Stimulated activated CD8-positive, alpha-beta memory T cell treated with anti-CD3 and anti-CD28 coated beads, Interleukin-4, amount 100 ng/mL, for 4 hours (primary cell): Measurements from ENCODE around the gene TCL1B.
"Not testable (repeated sequence)": the region's sequence is repeated elsewhere in the genome, so short reads cannot be mapped to it uniquely, and the experiment has no call there.

ENCODE experiments used
- DNase-seq, 2 donors: peaks; one replicate each; pipeline ENCODE4 v3.0.0-alpha.2; 2020; ENCODE audit warnings: low read depth in 2 of 2, low spot score in 1 of 2

TCL1B gene

DNA sequence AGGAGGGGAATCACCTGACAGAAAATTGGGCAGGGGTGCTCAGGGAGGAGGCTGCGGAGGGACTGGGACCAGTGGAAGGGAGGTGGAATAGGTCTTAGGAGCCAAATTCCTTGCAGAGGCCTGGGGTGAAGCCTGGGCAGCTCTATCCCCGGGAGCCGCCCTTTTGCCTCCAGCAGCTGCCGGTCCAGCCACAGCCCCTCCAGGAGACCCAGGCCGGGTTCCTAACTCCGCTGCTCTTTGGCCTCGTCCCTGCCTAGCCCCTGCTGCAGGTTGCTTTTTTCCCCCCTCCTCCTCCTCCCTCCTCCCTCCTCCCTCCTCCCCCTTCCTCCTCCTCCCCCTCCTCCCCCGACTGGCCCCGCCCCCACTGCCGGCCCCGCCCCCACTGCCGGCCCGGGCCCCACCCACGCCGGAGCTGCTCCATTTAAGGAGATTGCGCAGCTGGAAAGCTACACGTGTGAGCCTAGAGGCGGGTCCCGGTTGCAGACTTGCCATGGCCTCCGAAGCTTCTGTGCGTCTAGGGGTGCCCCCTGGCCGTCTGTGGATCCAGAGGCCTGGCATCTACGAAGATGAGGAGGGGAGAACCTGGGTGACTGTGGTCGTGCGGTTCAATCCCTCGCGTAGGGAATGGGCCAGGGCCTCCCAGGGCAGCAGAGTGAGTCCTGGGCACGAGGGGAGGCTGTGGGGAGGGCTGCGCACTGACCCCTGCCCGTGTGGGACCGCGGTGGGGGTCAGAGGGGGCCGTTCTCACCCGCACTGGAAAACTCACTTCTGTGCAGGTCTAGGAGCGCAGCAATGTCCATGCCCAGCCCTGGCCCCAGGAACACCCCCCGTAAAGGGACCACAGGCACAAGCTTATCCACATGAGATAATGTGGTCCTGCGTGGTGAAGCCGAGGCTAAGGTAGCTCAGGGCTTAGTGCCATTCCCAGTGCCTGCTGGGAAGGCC lies at the start of gene TCL1B:
TCL1B (plus strand) TSS at position 449 of the 945 bp plus-strand sequence; CDS start at position 491, 42 bp downstream.
- DNase-seq = no peak

- DNase-seq = no peak
Measured at GRCh38 chr14:95644981-95645380, 41.2 kb upstream of the TCL1B start.

GRCh38 chr14:95645389-95645996 lies 40.7 kb upstream of the TCL1B start:
- DNase-seq = no peak

- DNase-seq = no peak
Measured at GRCh38 chr14:95647926-95648325, 38.3 kb upstream of the TCL1B start.

DNA sequence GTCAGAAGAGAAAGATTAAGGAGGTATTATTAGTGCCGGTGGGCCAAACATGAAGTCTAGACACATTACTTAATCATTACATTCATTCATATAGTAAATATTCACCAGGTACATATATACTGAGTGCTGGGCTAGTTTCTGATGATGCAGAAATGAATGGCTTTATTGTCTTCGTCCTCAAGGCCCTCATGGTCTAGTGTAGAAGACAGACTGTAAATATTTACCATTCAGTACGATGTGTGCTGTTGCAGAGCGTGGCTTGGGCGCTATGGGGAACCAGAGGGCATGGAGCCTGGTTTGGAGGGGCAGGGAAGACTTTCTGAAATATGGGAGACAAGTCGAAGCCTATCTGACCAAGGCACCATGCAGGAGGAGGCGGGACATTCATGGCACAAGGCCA lies 37.0 kb upstream of the TCL1B start:
- DNase-seq = no peak

- DNase-seq = no peak
Measured at GRCh38 chr14:95651028-95651427, 35.2 kb upstream of the TCL1B start.

DNA sequence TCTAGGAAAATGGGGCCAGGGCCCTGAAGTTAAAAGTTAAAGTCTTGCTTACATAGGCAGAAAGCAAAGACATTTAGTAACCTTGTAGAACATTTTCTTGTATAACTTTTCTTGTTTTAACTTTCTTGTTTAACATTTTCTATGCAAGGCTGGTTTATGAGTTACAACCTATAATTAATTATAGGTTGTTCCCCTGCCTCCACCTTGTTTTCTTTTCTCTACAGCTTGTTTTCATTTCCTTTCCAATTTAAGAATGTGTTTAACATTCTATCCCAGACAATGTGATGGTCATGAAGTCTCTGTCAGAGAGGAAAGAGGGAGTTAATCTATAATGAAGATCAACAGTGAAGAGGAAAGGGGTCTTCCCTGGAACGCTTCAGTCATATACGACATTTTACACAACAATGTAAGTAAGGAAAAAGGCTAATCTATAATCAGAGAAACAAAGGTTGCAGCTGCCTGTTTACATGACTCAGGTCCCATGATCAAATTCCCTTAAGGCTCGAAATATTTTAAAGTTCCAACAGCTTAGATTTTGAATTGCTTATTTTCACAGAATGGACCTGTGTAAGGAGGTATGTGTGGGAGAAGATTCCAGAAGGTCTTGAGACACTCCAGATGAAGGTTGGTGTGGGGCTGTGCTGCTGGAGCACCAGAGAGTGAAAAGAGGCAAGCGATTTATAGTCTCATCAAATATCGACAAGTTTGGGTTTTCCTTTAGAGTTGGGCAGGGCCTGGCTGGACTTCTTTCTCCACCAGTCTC lies 34.2 kb upstream of the TCL1B start:
- DNase-seq = no peak

GRCh38 chr14:95652690-95653089 lies 33.5 kb upstream of the TCL1B start:
- no peak for DNase-seq

DNA sequence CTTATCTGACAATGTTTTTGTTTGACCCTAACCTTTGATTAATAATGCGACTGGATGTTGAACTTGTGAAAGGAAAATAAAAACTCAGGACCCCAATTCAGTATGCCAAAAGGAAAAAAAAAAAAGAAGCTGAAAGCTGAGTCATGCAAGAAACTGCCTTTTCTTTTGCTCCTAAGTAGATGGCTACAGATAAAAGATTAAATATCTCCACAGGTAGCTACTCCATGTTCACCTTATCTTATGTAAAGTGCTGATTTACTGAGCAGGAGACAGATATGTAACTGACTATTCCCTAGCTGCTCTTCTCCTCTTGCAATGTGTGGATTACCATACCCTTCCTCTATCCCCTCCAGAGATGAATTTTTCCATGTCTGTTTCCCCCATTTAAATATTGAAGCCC lies 30.8 kb upstream of the TCL1B start:
- no peak for DNase-seq

DNA sequence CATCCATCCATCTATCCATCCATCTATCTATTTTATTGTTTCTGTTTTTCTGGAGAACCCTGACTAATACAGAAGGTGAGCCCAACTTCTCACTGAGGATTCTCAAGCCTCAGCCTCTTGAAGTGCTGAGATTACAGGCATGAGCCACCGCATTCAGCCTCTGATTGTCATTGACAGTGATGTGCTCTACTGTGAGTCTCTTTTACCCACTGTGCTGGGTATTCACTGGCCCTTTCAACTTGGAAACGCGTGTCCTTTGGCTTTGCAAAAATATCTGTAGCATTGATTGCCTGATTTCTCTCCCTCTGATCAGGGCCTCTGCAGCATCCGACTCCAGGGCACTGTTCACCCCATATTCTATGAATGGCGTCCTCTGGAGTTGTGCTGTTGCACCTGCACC lies 29.6 kb upstream of the TCL1B start:
- DNase-seq = no peak

- DNase-seq = no peak
Measured at GRCh38 chr14:95657454-95657853, 28.8 kb upstream of the TCL1B start.

GRCh38 chr14:95659293-95659989 lies 26.8 kb upstream of the TCL1B start:
- no peak for DNase-seq

DNA sequence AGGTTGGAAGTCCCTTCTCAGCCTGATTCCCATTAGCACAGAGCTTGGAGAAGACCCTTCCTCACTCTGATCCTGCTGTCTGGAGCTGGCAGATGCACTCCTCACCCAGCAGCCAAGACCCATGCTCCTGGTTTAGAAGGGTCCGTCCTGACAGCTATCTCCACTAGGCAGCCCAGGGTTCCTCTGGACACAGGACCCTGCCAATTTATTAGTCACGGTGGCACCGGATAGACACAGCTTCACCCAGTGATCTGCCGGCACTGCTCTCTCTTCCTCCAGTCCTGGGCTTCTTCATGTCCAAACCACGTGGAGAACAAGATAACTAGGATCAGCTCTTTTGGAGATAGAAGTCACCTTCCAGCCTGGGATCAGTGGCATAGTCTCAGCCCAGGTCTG lies 26.2 kb upstream of the TCL1B start:
- no peak for DNase-seq

GRCh38 chr14:95660651-95661515 lies 25.3 kb upstream of the TCL1B start:
- no peak for DNase-seq

- no peak for DNase-seq
Measured at GRCh38 chr14:95662376-95663186, 23.6 kb upstream of the TCL1B start.

- no peak for DNase-seq
Measured at GRCh38 chr14:95663226-95663797, 22.9 kb upstream of the TCL1B start.

GRCh38 chr14:95664066-95664465 lies 22.2 kb upstream of the TCL1B start:
- DNase-seq = no peak

DNA sequence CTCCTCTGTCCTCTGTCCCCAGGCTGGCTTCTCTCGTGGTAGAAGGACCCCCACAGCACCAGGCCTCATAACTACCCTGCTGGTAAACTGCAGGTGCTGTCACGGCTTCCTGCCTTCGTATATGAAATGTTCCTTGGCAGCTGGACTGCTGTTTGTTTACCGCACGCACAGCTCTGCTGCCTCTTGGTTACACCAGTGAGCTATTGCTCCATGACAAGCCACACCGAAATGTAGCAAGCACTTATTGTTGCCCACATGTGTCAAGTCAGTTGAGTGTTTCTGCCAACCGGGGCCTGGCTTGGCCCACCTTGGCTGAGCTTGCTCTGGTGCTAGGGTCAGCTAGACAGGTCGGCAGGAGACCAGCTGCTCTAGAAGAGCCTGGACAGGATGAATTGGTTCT lies 21.7 kb upstream of the TCL1B start:
- DNase-seq = no peak

DNA sequence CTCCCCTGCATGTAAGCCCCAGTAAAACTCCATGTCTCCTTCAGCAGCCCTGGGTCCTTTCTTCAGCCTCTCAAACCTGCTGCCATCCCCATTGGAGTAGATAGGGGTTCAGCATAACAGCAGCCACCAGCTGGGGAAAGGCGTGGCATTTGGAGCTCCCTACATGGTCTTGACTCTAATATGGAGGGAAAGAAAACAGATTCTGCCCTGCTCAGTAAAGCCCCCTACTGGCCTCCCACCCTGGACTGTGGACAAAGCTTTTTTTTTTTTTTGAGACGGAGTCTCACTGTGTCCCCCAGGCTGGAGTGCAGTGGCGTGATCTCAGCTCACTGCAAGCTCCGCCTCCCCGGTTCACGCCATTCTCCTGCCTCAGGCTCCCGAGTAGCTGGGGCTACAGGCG lies 20.7 kb upstream of the TCL1B start:
- DNase-seq = not testable (repeated sequence)
